22Rv1 (cell line): ENCODE data around the gene GATA5.

Experiments used
- H3K27ac ChIP-seq: fragments of 450-650 bp; 2 replicates; pipeline ENCODE4 v1.5.1; 2017
- ZFX ChIP-seq: fragments of 450-650 bp; IDR thresholded peaks from 2 replicates; pipeline ENCODE4 v1.6.1; 2017; ENCODE audit warnings: antibody characterized with exemption, borderline replicate concordance
- TF ChIP-seq, protein P1 (sequence below): fragments of 450-650 bp; IDR thresholded peaks from 2 replicates; pipeline ENCODE4 v1.5.1; 2017; ENCODE audit warnings: mild to moderate bottlenecking

GATA5 gene

DNA sequence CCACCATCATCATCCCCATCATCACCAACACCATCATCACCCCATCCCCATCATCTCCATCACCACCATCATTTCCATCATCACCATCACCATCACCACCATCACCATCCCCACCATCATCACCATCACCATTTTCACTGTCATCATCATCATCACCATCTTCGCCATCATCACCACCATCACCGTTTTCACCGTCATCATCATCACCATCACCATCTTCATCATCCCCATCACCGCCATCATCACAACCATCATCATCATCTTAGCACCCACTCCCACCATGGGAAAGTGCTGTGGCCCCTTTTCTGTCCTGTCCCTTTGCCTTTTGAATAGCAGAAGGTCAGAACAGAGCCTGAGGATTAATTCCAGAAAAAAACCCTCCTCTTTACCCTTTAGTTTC, 28.5 kb upstream of the GATA5 start:
- no peak overlapping the region for H3K27ac ChIP-seq
- no peak for TF ChIP-seq ZFX
- TF ChIP-seq, protein P1, sequence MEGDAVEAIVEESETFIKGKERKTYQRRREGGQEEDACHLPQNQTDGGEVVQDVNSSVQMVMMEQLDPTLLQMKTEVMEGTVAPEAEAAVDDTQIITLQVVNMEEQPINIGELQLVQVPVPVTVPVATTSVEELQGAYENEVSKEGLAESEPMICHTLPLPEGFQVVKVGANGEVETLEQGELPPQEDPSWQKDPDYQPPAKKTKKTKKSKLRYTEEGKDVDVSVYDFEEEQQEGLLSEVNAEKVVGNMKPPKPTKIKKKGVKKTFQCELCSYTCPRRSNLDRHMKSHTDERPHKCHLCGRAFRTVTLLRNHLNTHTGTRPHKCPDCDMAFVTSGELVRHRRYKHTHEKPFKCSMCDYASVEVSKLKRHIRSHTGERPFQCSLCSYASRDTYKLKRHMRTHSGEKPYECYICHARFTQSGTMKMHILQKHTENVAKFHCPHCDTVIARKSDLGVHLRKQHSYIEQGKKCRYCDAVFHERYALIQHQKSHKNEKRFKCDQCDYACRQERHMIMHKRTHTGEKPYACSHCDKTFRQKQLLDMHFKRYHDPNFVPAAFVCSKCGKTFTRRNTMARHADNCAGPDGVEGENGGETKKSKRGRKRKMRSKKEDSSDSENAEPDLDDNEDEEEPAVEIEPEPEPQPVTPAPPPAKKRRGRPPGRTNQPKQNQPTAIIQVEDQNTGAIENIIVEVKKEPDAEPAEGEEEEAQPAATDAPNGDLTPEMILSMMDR = no peak

DNA sequence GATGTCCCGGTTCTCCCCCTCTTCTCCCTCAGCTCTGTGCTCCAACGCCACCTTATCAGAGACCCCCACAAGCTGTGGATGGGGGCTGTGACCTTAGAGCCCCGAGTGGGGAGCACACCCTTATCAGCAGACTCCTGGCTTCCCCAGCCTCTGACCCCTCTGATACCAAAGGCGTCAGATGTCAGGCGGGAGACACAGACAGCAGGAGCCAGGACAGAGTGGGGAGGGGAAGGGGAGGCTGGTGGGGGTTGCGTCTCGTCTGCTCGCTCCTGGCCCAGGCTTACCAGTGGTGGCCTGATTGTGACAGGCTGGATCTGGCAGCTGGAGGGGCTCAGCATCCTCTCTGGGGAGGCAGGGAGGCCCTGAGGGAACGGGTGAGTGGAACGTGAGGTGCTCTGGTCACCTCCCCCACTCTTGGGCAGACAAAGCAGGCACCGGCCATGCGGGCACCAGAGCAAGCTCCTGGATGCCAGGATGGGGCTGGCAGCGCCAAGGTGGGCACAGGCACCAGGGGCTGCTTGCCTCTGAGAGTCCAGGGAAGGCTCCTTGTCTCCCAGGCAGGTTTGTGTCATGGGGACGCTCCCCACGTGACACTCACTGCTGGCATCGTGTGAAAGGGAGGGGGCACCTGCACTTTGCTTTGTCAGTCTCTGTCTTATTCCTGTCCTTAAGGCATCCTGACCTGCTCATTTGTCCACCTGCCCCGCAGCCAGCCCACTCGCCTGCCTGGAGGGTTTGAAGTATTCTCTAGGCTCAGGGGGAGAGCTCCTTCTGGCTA, 27.8 kb upstream of the GATA5 start:
- no peak for TF ChIP-seq ZFX
- TF ChIP-seq, protein P1 = no peak
- no peak overlapping the region for H3K27ac ChIP-seq

DNA sequence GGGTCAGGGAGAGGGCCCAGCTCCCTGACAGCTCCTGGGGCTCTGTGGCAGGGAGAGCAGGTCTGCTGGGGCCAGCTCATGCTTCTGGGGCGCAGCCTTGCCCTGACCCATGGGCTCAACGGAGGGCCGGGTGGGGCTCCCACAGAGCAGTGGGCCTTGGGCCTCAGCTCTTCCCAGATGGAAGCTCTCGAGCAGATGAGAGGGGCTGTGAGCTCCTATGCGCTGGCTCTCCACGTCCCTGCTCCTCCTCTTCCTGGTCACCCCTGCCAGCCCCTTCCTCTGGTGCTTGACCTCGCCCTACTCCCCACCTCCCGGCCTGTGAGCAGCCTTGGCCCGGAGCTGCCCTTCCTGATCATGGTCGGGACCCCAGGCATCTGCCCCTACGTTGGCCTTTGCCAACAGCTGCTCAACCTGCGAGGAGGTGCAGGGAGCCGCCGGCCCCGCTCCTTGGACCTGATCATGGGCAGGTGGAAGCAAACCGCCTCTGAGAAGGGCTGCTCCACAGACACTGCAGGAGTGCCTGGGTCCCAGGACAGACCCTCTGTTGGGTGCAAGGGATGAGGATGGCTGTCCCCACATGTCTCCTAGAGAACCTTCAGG, 26.8 kb upstream of the GATA5 start:
- no peak overlapping the region for H3K27ac ChIP-seq
- TF ChIP-seq, protein P1 = no peak
- no peak for TF ChIP-seq ZFX

DNA sequence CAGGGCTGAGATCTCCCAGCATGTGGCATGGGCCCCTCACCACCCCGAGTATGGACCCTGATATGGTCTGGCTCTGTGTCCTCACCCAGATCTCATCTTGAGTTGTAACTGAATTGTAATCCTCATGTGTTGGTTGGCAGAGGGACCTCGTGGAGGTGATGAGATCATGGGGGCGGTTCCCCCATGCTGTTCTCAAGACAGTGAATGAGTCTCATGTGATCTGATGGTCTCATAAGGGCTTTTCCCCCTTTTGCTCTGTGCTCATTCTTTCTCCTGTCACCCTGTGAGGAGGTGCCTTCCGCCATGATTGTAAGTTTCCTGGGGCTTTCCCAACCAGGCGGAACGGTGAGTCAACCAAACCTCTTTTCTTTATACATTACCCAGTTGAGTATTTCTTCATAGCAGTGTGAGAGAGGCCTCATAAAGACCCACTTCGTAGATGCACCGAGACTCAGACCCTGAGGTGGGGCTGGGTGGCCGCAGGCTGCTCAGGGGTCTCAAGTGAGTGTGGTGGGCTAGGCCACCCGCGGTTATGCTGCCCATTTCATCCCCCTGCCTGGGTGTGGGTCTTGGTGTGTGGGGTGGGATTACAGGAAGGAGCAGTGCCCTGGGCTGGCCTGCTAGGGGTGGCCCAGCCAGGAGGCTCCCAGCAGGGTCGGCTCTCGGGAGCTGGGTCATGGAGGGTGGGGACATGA, 26.2 kb upstream of the GATA5 start:
- TF ChIP-seq, protein P1 = no peak
- TF ChIP-seq ZFX = no peak
- H3K27ac ChIP-seq = no peak overlapping the region

DNA sequence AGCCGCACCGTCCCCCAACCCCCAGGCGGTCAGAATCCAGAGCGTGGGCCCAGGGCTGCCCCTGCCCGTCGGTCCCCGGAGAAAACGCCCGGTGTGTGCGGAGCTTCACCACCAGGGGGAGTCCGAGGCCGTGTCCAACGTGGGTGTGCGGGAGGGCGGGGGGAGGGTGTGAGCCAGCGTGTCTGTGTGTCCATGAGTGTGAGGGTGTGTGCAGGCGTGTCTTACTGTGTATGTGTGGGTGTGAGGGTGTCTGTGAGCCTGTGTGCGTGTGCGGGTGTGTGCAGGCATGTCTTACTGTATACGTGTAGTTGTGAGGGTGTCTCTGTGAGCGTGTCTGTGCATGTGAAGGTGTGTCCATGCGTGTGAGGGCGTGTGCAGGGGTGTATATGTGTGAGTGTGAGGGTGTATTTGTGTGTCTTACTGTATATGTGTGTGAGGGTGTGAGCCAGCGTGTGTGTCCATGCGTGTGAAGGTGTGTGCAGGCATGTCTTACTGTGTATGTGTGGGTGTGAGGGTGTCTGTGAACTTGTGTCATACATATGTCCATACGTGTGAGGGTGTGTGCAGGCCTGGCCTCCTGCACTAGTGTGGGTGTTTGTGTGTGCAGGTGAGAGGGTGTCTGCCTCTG, 24.6 kb upstream of the GATA5 start:
- TF ChIP-seq ZFX = no peak
- TF ChIP-seq, protein P1 = peak; percentile 94
- H3K27ac ChIP-seq = no peak overlapping the region

DNA sequence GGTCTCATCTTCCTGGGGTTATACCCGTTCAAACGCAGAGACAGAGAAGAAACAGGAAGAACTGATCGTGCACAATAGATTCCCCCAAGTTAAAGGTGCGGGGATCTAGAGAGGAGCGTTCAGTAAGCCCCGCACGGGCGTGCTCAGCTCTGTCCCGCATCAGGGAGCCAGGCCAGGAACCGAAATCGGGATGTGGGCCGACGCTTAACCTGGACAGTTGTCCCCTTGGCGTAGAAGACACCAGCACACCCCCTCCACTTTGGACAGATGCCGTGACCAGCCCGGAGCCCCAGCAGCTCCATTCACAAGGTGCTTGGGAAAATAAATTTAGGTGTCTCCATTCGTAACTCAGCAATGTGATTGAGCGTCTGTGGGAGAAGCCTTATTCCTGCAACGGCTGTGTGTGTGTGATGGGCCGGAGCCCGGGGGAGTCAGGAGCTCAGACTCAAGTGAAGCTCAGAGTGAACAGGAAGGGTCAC, 24.0 kb upstream of the GATA5 start:
- TF ChIP-seq, protein P1 = no peak
- no peak for TF ChIP-seq ZFX
- H3K27ac ChIP-seq = no peak overlapping the region
